Epithelial cell of esophagus (primary cell): ENCODE results near the gene PLAAT2.
"Not testable (repeated sequence)": the region's sequence is repeated elsewhere in the genome, so short reads cannot be mapped to it uniquely, and the experiment has no call there.

Experiments used
- DNase-seq: peaks from one replicate; pipeline ENCODE4 v3.0.0; 2010; ENCODE audit warnings: low read depth
- H3K4me3 ChIP-seq: 2 replicates; pipeline ENCODE4 v1.5.1; 2011; ENCODE audit warnings: mild to moderate bottlenecking, low read length, control low read depth
- CTCF ChIP-seq: IDR thresholded peaks from 2 replicates; pipeline ENCODE4 v1.5.1; 2011; ENCODE audit warnings: low read depth, mild to moderate bottlenecking, low read length, control low read depth, inconsistent platforms; ENCODE audit not compliant: insufficient read depth; ENCODE audit errors: missing control alignments

PLAAT2 gene

GRCh38 chr11:63552921-63553320 is 10.3 kb downstream of the PLAAT2 start:
- TF ChIP-seq CTCF, result no peak
- DNase-seq, result peak; percentile 49
- H3K4me3 ChIP-seq, result no peak overlapping the region

GRCh38 chr11:63551889-63552266 is 11.3 kb downstream of the PLAAT2 start:
- TF ChIP-seq CTCF, result no peak
- no peak overlapping the region for H3K4me3 ChIP-seq
- DNase-seq, result no peak

- TF ChIP-seq CTCF, result no peak
- DNase-seq, result no peak
- no peak overlapping the region for H3K4me3 ChIP-seq
These were observed 11.9 kb downstream of the PLAAT2 start for GRCh38 chr11:63551091-63551888.

- not testable (repeated sequence) for DNase-seq, H3K4me3 ChIP-seq
These were observed 13.0 kb downstream of the PLAAT2 start for GRCh38 chr11:63550156-63550700.

GRCh38 chr11:63549411-63549810 is 13.8 kb downstream of the PLAAT2 start:
- no peak for DNase-seq

GRCh38 chr11:63548178-63548577 is 15.0 kb downstream of the PLAAT2 start:
- no peak for DNase-seq
- TF ChIP-seq CTCF, result no peak
- H3K4me3 ChIP-seq, result no peak overlapping the region

More at GRCh38 chr11:63549411-63549810, 13.8 kb downstream of the PLAAT2 start:
- H3K4me3 ChIP-seq, result no peak overlapping the region
- TF ChIP-seq CTCF, result no peak

GRCh38 chr11:63547061-63547460 is 16.1 kb downstream of the PLAAT2 start:
- no peak for TF ChIP-seq CTCF
- no peak for DNase-seq
- H3K4me3 ChIP-seq, result no peak overlapping the region
